Heart left ventricle (tissue), 16 donors: ENCODE data around the gene PTMS. TPM values are rescaled to one million over a fixed set of nuclear protein-coding genes. Genes with fewer than 3 reads are reported as not detected.

Source experiments
- ATAC-seq, 4 donors: fragments of 200-7000 bp; cut with Tn5 transposase; one replicate each; pipeline ENCODE4 v1.9.1; 2020 to 2022; ENCODE audit warnings: moderate library complexity in 4 of 4, mild to moderate bottlenecking in 3 of 4, moderate number of reproducible peaks in 1 of 4
- DNase-seq, 5 donors: peaks; one replicate each; pipeline ENCODE4 v3.0.0-alpha.2; 2020
- H3K27ac ChIP-seq, 12 donors: fragments of 200-600 bp; sonication (generic) in 4 of 12; one replicate each; pipeline versions ENCODE4 v1.5.0 to v1.8.0; 2016 to 2022; ENCODE audit warnings: mild to moderate bottlenecking in 2 of 12
- H3K27me3 ChIP-seq, 9 donors: fragments of 200-600 bp; sonication (generic) in 2 of 9; one replicate each; pipeline versions ENCODE4 v1.5.1 to v1.8.0; 2016 to 2022; ENCODE audit warnings: mild to moderate bottlenecking in 3 of 9
- H3K36me3 ChIP-seq, 9 donors: fragments of 200-600 bp; sonication (generic) in 2 of 9; one replicate each; pipeline versions ENCODE4 v1.5.0 to v1.8.0; 2018 to 2022; ENCODE audit warnings: mild to moderate bottlenecking in 2 of 9
- H3K4me1 ChIP-seq, 12 donors: fragments of 200-600 bp; sonication (generic) in 4 of 12; one replicate each; pipeline versions ENCODE4 v1.5.0 to v1.8.0; 2016 to 2022; ENCODE audit warnings: mild to moderate bottlenecking in 3 of 12
- H3K4me3 ChIP-seq, 12 donors: fragments of 200-600 bp; sonication (generic) in 4 of 12; one replicate each; pipeline versions ENCODE4 v1.5.0 to v1.8.0; 2017 to 2022; ENCODE audit warnings: mild to moderate bottlenecking in 9 of 12, moderate library complexity in 4 of 12
- H3K9me3 ChIP-seq, 12 donors: fragments of 200-600 bp; sonication (generic) in 4 of 12; one replicate each; pipeline versions ENCODE4 v1.5.0 to v1.8.0; 2016 to 2022; ENCODE audit warnings: mild to moderate bottlenecking in 1 of 12
- POLR2A ChIP-seq, 2 donors: fragments of 450-650 bp; IDR thresholded peaks; one replicate each; pipeline ENCODE4 v1.6.1; 2017; ENCODE audit warnings: antibody characterized with exemption in 2 of 2, mild to moderate bottlenecking in 2 of 2, moderate library complexity in 2 of 2
- WGBS, 4 donors: extraction: QIAGEN DNeasy Blood & Tissue Kit in 2 of 4; methylation state at CpG; one replicate each; pipeline versions ENCODE4 v1.1.5 to v1.1.7; 2013 to 2018; 5-methylcytosine and 5-hydroxymethylcytosine counted together
- intact Hi-C, 10 donors: fragments of 100-400 bp; cut with DNase I; formaldehyde crosslinking; loops; one replicate each; pipeline versions ENCODE4 v1.11.1 to v1.14.2; 2022
- polyA plus RNA-seq, 2 donors: library from polyadenylated mRNA; stranded (reverse); fragments of 200-250 nt; gene quantifications; one replicate each; pipeline ENCODE4 v1.2.3, GENCODE V29; 2013
- total RNA-seq, 9 donors: library from RNA; depleted of rRNA in 2 of 9; stranded (reverse); fragments of >200 nt in 2 of 9; fragmentation: NEBNext Ultra II Directional in 3 of 9; extraction: Animal tissue kit (Norgen Biotek cat#: 25700) in 3 of 9; gene quantifications; one replicate each; pipeline versions ENCODE4 v1.1.0 to v1.2.4, GENCODE V29; 2016 to 2023
- TF ChIP-seq, protein P1 (sequence below), 12 donors: fragments of 200-600 bp; sonication (generic) in 4 of 12; IDR thresholded peaks; one replicate each; pipeline versions ENCODE4 v1.5.0 to v1.8.0; 2018 to 2022; ENCODE audit warnings: antibody characterized with exemption in 12 of 12, mild to moderate bottlenecking in 5 of 12
- donor health status: ischemic (EF 13 %, LVEDD 7.1; RV severe dilation, severe dysfunction).
- donor health status: healthy with polysubstance abuse.
- donor health status: DM: no; HTN: yes; CAD: no.
- donor health status: DM: no; HTN: no; CAD: no.
- donor health status: ischemic (EF 25% LVEDD 6.9; RV normal size, moderate dysfunction).
- donor health status: ischemic (EF 25% LVEDD 5.7; RV mildly dilated, moderate dysfunction).
- donor health status: healthy.
- donor health status: DM: yes; HTN: yes; CAD: no.
- donor health status: ischemic (EF 35%, LVEDD 5.7; RV mildly dilated, moderate dysfunction).
- donor health status: nonischemic (EF 11% LVEDD 7.7; RV severe dilation, severe dysfunction).
- donor health status: DM: yes; HTN: yes; CAD: no.
- donor health status: PGD.
- donor health status: ischemic (EF 29% LVEDD 5.4; RV normal size, mild dysfunction).
- donor health status: nonischemic (EF 23%, LVEDD 6.1; RV moderate dilation, normal function).

Gene PTMS
- total and polyA plus RNA-seq, 11 donors: 72.9 to 331 (median 138) TPM

GRCh38 chr12:6772726-6773589, 6.8 kb downstream of the PTMS start:
- Histone ChIP-seq H3K9me3 (no peaks in the 10 kb centered on the region), H3K4me3 (peak overlapping the region in 6 of 12 donors; percentile 8 to 50 (median 25)), H3K4me1 (peaks cover 0 to 63% (median 18%) of the 10 kb centered on the region in 12 donors), H3K36me3 (peaks cover 0 to 20% (median 6%) of the 10 kb centered on the region in 9 donors), H3K27ac (peak overlapping the region in 2 of 12 donors; percentile 60 to 93), H3K27me3 (peaks cover 0 to 31% (median 0%) of the 10 kb centered on the region in 9 donors)
- DNase-seq: no peak
- intact Hi-C loops: loop anchor here in 2 of 10 donors (10.0 kb wide), 2 partner anchors 52 to 158 kb away; partner anchors contain the start of genes GPR162 (in 1 of the 2) and P3H3 (in 1 of the 2)
- no peak for TF ChIP-seq POLR2A (IDR thresholded peaks at IDR 0.05)
- 72 to 79% (median 77%) methylated on average over 21 of the region's 21 CpGs for WGBS, 4 donors
- no peak for ATAC-seq

DNA sequence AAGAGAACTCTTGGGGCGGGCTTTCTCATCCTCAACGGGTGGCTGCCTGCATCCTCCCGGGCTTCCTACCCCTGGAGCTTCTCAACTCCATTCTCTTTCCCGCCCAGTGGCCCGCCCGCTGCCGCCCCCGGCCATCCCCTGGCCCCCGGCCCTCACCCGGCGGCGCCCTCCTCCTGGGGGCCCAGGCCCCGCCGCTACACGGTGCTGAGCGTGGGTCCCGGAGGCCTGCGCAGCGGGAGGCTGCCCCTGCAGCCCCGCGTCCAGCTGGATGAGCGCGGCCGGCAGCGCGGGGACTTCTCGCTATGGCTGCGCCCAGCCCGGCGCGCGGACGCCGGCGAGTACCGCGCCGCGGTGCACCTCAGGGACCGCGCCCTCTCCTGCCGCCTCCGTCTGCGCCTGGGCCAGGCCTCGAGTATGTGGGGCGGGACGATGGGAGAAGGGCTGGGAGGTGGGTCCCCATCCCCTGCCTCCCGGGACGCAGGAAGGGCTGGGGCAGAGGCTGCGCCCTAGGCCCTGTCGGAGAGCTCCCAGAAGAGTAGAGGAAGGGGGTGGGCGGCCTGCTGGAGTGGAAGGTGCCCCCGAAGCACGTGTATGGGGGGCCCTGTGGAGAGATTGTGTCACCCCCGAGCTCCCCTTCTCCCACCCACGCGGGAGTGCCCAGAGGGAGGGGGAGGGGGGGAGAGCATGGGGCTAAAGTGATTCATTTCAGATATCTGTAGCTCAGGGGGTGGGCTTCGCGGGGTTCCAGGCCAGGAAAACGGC, 7.6 kb downstream of the PTMS start:
- Histone ChIP-seq H3K27ac (peak overlapping the region in 2 of 12 donors; percentile 11 to 60), H3K4me3 (peak overlapping the region in 6 of 12 donors; percentile 8 to 50 (median 25)), H3K36me3 (peaks cover 0 to 20% (median 6%) of the 10 kb centered on the region in 9 donors), H3K9me3 (no peaks in the 10 kb centered on the region), H3K27me3 (peaks cover 0 to 31% (median 0%) of the 10 kb centered on the region in 9 donors), H3K4me1 (peaks cover 0 to 63% (median 17%) of the 10 kb centered on the region in 12 donors)
- no peak for TF ChIP-seq POLR2A (IDR thresholded peaks at IDR 0.05)
- TF ChIP-seq, protein P1, sequence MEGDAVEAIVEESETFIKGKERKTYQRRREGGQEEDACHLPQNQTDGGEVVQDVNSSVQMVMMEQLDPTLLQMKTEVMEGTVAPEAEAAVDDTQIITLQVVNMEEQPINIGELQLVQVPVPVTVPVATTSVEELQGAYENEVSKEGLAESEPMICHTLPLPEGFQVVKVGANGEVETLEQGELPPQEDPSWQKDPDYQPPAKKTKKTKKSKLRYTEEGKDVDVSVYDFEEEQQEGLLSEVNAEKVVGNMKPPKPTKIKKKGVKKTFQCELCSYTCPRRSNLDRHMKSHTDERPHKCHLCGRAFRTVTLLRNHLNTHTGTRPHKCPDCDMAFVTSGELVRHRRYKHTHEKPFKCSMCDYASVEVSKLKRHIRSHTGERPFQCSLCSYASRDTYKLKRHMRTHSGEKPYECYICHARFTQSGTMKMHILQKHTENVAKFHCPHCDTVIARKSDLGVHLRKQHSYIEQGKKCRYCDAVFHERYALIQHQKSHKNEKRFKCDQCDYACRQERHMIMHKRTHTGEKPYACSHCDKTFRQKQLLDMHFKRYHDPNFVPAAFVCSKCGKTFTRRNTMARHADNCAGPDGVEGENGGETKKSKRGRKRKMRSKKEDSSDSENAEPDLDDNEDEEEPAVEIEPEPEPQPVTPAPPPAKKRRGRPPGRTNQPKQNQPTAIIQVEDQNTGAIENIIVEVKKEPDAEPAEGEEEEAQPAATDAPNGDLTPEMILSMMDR (IDR thresholded peaks at IDR 0.05): no peak
- intact Hi-C loops: loop anchor here in 2 of 10 donors (10.0 kb wide), 2 partner anchors 51 to 159 kb away; partner anchors contain the start of genes GPR162 (in 1 of the 2) and P3H3 (in 1 of the 2)
- peak in 1 of 5 donors; percentile 5 for DNase-seq
- ATAC-seq: no peak
- WGBS, 4 donors: 31 to 49% (median 46%) methylated on average over 23 to 60 of the region's 60 CpGs

DNA sequence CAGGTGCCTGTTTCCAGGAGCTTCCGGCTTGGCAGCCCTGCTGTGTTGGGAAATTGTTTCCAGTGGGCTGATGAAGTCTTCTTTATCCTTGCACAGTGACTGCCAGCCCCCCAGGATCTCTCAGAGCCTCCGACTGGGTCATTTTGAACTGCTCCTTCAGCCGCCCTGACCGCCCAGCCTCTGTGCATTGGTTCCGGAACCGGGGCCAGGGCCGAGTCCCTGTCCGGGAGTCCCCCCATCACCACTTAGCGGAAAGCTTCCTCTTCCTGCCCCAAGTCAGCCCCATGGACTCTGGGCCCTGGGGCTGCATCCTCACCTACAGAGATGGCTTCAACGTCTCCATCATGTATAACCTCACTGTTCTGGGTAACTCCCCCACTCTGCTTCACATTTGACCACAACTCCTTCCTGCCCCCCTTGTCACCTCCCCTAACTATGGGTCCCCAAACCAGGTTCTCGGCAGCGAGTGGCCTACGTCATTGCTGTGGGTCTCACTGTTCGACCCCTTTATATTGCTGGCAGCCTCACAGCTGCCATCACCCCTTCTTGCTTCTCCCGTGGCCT, 8.4 kb downstream of the PTMS start:
- DNase-seq: no peak
- Histone ChIP-seq H3K27me3 (peaks cover 0 to 31% (median 0%) of the 10 kb centered on the region in 9 donors), H3K9me3 (no peaks in the 10 kb centered on the region), H3K27ac (peak overlapping the region in 1 of 12 donors; percentile 60), H3K4me3 (peak overlapping the region in 2 of 12 donors; percentile 45 to 50), H3K36me3 (peaks cover 0 to 17% (median 6%) of the 10 kb centered on the region in 9 donors), H3K4me1 (peaks cover 0 to 61% (median 17%) of the 10 kb centered on the region in 12 donors)
- no peak for ATAC-seq
- TF ChIP-seq, protein P1 (IDR thresholded peaks at IDR 0.05): no peak
- no peak for TF ChIP-seq POLR2A (IDR thresholded peaks at IDR 0.05)
- 83 to 89% (median 84%) methylated on average over 15 of the region's 15 CpGs for WGBS, 4 donors
- intact Hi-C loops: loop anchor here in 5 of 10 donors (5.0 to 10.0 kb wide), 4 partner anchors 37 to 160 kb away; partner anchors contain the start of genes GPR162 (in 1 of the 5) and P3H3 (in 1 of the 5)
